Measurements from ENCODE around the gene MTF1. TPM values are rescaled to one million over a fixed set of nuclear protein-coding genes. Genes with fewer than 3 reads are reported as not detected.

MTF1 gene
- total RNA-seq, 1 experiment from 2014 or later = 1.6 TPM

GRCh38 chr1:37811027-37811655 is 48.3 kb downstream of the MTF1 start:
- in situ Hi-C loops (cut with HindIII; ENCODE audit: low pct_unique_long_range_greater_than_20kb, low sequenced_read_pairs) = no loop called here
- peak; percentile 93 for DNase-seq (ENCODE audit: low read depth, low spot score)

GRCh38 chr1:37809942-37810341 is 49.5 kb downstream of the MTF1 start:
- in situ Hi-C loops (cut with HindIII; ENCODE audit: low pct_unique_long_range_greater_than_20kb, low sequenced_read_pairs) = no loop called here

GRCh38 chr1:37808369-37809319 is 50.7 kb downstream of the MTF1 start:
- in situ Hi-C loops (cut with HindIII; ENCODE audit: low pct_unique_long_range_greater_than_20kb, low sequenced_read_pairs) = no loop called here
- peak; percentile 71 for DNase-seq (ENCODE audit: low read depth, low spot score)

More at GRCh38 chr1:37809942-37810341, 49.5 kb downstream of the MTF1 start:
- no peak for DNase-seq (ENCODE audit: low read depth, low spot score)

GRCh38 chr1:37807555-37808368 is 51.6 kb downstream of the MTF1 start, which contains the start of the genes C1orf122 and YRDC:
Gene C1orf122, plus strand, starts transcription at chr1:37807790. Its CDS starts 615 bp downstream, at chr1:37808405.
Gene YRDC, minus strand, starts transcription at chr1:37808208. Its CDS starts 28 bp downstream, at chr1:37808180.
- in situ Hi-C loops (cut with HindIII; ENCODE audit: low pct_unique_long_range_greater_than_20kb, low sequenced_read_pairs) = no loop called here
- peak; percentile 92 for DNase-seq (ENCODE audit: low read depth, low spot score)

GRCh38 chr1:37807220-37807554 is 52.2 kb downstream of the MTF1 start:
- no peak for DNase-seq (ENCODE audit: low read depth, low spot score)
- in situ Hi-C loops (cut with HindIII; ENCODE audit: low pct_unique_long_range_greater_than_20kb, low sequenced_read_pairs) = no loop called here

- DNase-seq (ENCODE audit: low read depth, low spot score) = no peak
- in situ Hi-C loops (cut with HindIII; ENCODE audit: low pct_unique_long_range_greater_than_20kb, low sequenced_read_pairs) = no loop called here
These were observed 57.0 kb downstream of the MTF1 start for GRCh38 chr1:37802439-37802838.

GRCh38 chr1:37797750-37798345 is 61.5 kb downstream of the MTF1 start:
- in situ Hi-C loops (cut with HindIII; ENCODE audit: low pct_unique_long_range_greater_than_20kb, low sequenced_read_pairs) = no loop called here
- DNase-seq (ENCODE audit: low read depth, low spot score) = no peak

GRCh38 chr1:37795340-37796125 is 63.9 kb downstream of the MTF1 start:
- in situ Hi-C loops (cut with HindIII; ENCODE audit: low pct_unique_long_range_greater_than_20kb, low sequenced_read_pairs) = no loop called here
- DNase-seq (ENCODE audit: low read depth, low spot score) = no peak

GRCh38 chr1:37794372-37795339 is 64.7 kb downstream of the MTF1 start:
- in situ Hi-C loops (cut with HindIII; ENCODE audit: low pct_unique_long_range_greater_than_20kb, low sequenced_read_pairs) = no loop called here

GRCh38 chr1:37793773-37794371 is 65.5 kb downstream of the MTF1 start, which contains the start of gene MANEAL:
Gene MANEAL, plus strand, starts transcription at chr1:37793847. Its CDS starts 336 bp downstream, at chr1:37794183.
- peak; percentile 15 for DNase-seq (ENCODE audit: low read depth, low spot score)
- in situ Hi-C loops (cut with HindIII; ENCODE audit: low pct_unique_long_range_greater_than_20kb, low sequenced_read_pairs) = no loop called here

More at GRCh38 chr1:37794372-37795339, 64.7 kb downstream of the MTF1 start:
- DNase-seq (ENCODE audit: low read depth, low spot score) = no peak

- no peak for DNase-seq (ENCODE audit: low read depth, low spot score)
- in situ Hi-C loops (cut with HindIII; ENCODE audit: low pct_unique_long_range_greater_than_20kb, low sequenced_read_pairs) = no loop called here
These were observed 66.3 kb downstream of the MTF1 start for GRCh38 chr1:37792943-37793686.

GRCh38 chr1:37782491-37782890 is 76.9 kb downstream of the MTF1 start:
- DNase-seq (ENCODE audit: low read depth, low spot score) = no peak
- in situ Hi-C loops (cut with HindIII; ENCODE audit: low pct_unique_long_range_greater_than_20kb, low sequenced_read_pairs) = no loop called here

- no peak for DNase-seq (ENCODE audit: low read depth, low spot score)
- in situ Hi-C loops (cut with HindIII; ENCODE audit: low pct_unique_long_range_greater_than_20kb, low sequenced_read_pairs) = no loop called here
These were observed 80.7 kb downstream of the MTF1 start for GRCh38 chr1:37778654-37779053.

GRCh38 chr1:37776946-37777516 is 82.4 kb downstream of the MTF1 start:
- DNase-seq (ENCODE audit: low read depth, low spot score) = no peak
- in situ Hi-C loops (cut with HindIII; ENCODE audit: low pct_unique_long_range_greater_than_20kb, low sequenced_read_pairs) = no loop called here
